GM12801 (cell line): ENCODE measurements around the gene CTSH.

ENCODE experiments used
- TF ChIP-seq, protein P1 (sequence below): IDR thresholded peaks from one replicate; pipeline ENCODE4 v1.5.1; 2011; ENCODE audit warnings: control low read depth; ENCODE audit not compliant: insufficient read length; ENCODE audit errors: extremely low read depth

Gene CTSH

DNA sequence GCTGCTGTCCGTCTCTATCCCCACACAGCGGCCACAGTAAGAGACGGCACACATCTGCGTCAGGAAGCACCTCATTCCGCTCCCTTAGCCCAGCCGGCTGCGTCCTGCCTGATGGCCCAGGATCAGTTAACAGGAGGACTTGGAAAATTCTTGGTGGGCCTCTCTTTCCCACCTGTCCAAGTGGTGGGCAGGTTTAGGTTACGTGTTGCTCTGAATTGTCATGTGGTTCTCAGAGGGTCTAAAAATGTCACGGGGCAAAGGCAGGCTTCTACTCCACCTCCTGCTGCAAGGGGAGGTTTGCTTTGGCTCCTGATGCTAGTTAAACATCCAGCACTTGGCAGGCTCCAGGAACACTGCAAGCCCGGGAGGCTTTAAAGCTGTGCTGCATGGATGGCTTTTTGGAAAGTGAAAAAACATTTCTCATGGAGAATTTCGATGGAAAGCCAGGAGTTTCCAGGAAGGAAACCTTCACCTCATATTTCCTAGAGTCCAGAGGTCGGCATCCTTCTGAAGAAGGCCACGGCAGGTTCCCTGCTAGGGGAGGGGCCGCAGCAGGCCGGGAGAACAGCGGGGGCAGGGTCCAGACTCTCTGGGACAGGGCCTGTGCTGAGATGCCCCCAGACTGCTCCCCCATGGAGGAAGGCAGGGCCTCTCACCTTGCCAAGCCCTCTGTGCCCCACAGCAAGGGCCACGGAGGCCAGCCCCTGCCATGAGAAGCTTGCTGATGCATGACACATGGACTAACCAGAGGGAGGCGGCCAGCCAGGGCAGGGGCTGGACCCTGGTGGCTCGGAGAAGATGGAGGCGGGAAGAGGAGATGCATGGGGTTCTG is 10.8 kb downstream of the CTSH start:
- TF ChIP-seq, protein P1, sequence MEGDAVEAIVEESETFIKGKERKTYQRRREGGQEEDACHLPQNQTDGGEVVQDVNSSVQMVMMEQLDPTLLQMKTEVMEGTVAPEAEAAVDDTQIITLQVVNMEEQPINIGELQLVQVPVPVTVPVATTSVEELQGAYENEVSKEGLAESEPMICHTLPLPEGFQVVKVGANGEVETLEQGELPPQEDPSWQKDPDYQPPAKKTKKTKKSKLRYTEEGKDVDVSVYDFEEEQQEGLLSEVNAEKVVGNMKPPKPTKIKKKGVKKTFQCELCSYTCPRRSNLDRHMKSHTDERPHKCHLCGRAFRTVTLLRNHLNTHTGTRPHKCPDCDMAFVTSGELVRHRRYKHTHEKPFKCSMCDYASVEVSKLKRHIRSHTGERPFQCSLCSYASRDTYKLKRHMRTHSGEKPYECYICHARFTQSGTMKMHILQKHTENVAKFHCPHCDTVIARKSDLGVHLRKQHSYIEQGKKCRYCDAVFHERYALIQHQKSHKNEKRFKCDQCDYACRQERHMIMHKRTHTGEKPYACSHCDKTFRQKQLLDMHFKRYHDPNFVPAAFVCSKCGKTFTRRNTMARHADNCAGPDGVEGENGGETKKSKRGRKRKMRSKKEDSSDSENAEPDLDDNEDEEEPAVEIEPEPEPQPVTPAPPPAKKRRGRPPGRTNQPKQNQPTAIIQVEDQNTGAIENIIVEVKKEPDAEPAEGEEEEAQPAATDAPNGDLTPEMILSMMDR: no peak

GRCh38 chr15:78933187-78933822 is 11.5 kb downstream of the CTSH start:
- TF ChIP-seq, protein P1: no peak

- TF ChIP-seq, protein P1: no peak
Observed at GRCh38 chr15:78932258-78932808, 12.5 kb downstream of the CTSH start.

DNA sequence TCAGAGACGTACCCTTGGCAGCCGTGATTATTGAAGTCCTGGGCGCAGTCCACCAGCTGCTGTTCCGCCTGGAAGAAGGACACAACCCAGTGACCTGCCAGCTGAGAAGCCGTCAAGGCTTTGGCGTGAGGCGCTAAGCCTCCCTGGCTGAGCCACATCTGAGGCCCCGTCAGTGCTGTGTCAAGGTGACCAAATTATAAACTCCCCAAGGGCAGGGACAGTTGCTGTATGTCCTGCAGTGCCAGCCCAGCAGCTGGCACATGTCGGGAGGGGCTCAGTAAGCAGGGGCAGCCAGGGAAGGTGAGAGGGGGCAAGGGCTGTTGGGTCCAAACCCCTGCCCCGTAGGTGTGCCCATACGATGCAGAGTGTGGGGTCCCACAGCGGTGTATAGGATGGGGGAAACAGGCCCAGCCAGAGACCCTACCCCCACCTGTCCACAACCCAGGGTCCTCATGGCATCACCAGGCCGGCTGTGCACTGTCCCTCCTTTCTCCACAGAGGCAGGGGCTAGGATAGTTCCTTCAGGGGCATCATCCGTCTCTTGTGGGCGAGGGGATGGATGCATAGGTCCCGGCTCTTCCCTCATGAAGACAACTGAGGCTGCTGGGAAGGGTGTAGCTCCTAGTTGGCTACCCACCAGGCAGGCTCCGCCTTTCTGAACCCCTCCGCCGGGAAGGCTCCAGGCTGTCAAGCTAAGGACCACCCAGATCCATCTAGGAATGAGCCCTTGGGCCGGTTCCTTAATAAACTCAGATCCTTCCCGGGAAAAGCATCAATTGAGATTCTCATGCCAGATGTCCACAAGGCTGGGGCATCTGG is 13.2 kb downstream of the CTSH start:
- TF ChIP-seq, protein P1: no peak

GRCh38 chr15:78930577-78931388 is 14.1 kb downstream of the CTSH start:
- TF ChIP-seq, protein P1: no peak

- TF ChIP-seq, protein P1: no peak
Observed at GRCh38 chr15:78929536-78930264, 15.1 kb downstream of the CTSH start.
